GM10266 (cell line): ENCODE measurements around the gene REM2.
A peak's percentile ranks its signal among the peaks of the same experiment; 100 is the strongest.

Source experiments
- DNase-seq: peaks from one replicate; pipeline ENCODE4 v3.0.0; 2012; ENCODE audit errors: extremely low spot score
- TF ChIP-seq, protein P1 (sequence below): IDR thresholded peaks from 2 replicates; pipeline ENCODE4 v1.5.1; 2012; ENCODE audit warnings: mild to moderate bottlenecking, low read depth; ENCODE audit not compliant: control insufficient read depth, insufficient read depth; ENCODE audit errors: missing control alignments

REM2 gene

DNA sequence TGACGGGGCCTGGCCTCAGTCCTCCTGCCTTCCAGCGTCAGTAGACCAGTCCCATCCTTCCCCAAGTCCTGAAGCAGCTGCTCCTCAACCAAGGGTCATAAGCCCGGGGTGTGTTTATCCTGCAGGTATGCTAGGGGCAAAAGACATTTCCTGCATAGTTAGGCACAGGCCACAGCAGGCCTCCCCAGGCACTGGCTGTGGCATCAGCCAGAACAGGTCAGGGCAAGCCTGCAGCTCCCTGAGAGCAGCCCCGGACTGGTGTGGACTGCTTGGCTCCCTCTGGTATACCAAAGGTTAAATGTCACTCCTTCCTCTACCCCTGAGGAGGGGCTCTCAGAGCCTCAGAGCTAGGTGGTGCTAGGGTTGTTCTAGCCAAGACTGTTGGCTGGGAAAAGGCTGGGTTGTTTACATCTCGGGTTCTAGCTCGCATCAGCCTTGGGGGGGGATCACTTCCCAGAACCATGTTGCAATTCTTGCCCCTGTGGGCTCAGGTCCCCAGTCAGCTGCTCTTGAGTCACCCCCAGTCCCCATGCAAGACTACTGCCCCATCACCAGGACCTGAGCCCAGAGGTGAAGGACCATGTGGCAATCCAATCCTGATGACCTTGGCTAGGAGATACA is 43.8 kb upstream of the REM2 start:
- DNase-seq: no peak
- TF ChIP-seq, protein P1, sequence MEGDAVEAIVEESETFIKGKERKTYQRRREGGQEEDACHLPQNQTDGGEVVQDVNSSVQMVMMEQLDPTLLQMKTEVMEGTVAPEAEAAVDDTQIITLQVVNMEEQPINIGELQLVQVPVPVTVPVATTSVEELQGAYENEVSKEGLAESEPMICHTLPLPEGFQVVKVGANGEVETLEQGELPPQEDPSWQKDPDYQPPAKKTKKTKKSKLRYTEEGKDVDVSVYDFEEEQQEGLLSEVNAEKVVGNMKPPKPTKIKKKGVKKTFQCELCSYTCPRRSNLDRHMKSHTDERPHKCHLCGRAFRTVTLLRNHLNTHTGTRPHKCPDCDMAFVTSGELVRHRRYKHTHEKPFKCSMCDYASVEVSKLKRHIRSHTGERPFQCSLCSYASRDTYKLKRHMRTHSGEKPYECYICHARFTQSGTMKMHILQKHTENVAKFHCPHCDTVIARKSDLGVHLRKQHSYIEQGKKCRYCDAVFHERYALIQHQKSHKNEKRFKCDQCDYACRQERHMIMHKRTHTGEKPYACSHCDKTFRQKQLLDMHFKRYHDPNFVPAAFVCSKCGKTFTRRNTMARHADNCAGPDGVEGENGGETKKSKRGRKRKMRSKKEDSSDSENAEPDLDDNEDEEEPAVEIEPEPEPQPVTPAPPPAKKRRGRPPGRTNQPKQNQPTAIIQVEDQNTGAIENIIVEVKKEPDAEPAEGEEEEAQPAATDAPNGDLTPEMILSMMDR: no peak

DNA sequence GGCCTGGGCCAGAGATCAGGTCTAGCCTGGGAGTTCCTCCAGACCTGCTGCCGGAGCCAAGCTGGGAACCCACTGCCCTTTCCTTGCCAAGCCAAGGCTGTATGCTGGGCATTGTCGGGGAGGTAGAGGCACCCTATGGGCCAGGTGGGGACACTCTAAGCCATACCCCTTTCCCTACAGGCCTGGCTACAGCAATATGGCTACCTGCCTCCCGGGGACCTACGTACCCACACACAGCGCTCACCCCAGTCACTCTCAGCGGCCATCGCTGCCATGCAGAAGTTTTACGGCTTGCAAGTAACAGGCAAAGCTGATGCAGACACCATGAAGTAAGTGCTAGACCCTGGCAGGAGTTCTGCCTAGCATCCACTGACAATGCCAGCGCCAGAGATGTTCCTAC is 41.7 kb upstream of the REM2 start:
- TF ChIP-seq, protein P1: no peak
- DNase-seq: no peak

DNA sequence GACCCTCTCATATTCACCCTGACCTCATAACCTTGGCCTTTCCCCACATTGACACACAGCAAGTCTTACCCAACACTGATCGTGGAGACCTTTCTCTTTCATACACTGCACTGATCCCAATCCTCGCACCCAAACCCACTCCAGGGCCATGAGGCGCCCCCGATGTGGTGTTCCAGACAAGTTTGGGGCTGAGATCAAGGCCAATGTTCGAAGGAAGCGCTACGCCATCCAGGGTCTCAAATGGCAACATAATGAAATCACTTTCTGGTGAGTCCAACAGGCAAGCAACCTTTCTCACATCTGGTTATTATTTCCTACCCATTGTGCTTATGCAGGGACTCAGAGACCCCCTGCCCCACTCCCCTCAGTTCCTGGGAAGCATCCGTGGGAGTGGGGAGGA is 41.3 kb upstream of the REM2 start:
- TF ChIP-seq, protein P1: no peak

DNA sequence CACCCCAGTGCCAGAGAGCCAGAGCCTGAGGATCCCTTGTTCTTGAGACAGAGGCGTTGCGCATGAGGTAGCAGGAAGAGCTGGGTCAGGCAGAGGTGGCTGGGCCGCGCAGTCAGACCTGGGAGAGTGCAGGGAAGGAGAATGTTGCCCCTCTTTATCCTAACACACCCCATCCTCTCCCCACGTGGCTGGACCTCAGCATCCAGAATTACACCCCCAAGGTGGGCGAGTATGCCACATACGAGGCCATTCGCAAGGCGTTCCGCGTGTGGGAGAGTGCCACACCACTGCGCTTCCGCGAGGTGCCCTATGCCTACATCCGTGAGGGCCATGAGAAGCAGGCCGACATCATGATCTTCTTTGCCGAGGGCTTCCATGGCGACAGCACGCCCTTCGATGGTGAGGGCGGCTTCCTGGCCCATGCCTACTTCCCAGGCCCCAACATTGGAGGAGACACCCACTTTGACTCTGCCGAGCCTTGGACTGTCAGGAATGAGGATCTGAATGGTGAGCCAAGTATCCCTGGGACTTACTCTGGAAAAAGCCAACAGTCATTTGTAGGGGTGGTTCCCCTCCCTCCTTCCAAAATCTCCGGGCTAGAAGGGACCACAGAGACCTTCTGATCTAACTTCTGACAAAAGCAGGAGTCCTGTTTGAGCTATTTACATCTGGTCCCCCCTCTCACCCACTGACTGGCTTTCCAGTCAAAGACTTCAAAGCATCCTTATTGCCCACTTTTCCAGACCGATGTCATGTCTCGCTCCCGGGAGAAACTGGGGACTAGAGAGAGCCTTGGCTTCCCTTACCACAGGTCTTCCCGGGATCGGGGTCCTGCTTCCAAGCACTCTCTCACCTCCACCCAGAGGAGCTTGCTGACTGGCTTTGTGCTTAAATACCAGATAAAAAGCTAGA is 40.6 kb upstream of the REM2 start:
- TF ChIP-seq, protein P1: no peak
- no peak for DNase-seq

More for the DNA sequence above, 41.3 kb upstream of the REM2 start:
- DNase-seq: no peak

DNA sequence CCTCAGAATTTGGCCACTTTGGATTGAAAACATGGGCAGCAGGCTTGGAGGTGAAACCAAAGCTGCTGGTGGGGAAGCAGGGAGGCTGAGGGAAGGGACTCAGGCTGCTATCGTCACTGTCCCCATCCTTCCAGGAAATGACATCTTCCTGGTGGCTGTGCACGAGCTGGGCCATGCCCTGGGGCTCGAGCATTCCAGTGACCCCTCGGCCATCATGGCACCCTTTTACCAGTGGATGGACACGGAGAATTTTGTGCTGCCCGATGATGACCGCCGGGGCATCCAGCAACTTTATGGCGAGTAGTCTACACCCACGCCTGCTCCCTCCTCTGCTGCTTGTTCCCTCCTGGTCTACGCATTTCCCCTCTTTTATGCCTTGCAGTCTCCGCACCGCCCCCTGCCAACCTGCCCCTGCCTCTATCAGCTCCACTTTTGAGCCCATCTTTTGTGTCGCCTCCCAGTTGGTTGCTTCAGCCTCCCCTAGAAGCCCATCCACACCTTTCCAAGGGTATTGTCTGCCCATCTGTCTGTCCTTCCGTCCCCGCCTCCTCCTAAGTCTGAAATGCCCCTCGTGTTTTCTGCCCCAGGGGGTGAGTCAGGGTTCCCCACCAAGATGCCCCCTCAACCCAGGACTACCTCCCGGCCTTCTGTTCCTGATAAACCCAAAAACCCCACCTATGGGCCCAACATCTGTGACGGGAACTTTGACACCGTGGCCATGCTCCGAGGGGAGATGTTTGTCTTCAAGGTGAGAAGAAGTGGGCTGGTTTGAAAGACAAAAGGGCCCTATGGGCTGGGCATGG is 39.7 kb upstream of the REM2 start:
- no peak for DNase-seq
- TF ChIP-seq, protein P1: no peak

DNA sequence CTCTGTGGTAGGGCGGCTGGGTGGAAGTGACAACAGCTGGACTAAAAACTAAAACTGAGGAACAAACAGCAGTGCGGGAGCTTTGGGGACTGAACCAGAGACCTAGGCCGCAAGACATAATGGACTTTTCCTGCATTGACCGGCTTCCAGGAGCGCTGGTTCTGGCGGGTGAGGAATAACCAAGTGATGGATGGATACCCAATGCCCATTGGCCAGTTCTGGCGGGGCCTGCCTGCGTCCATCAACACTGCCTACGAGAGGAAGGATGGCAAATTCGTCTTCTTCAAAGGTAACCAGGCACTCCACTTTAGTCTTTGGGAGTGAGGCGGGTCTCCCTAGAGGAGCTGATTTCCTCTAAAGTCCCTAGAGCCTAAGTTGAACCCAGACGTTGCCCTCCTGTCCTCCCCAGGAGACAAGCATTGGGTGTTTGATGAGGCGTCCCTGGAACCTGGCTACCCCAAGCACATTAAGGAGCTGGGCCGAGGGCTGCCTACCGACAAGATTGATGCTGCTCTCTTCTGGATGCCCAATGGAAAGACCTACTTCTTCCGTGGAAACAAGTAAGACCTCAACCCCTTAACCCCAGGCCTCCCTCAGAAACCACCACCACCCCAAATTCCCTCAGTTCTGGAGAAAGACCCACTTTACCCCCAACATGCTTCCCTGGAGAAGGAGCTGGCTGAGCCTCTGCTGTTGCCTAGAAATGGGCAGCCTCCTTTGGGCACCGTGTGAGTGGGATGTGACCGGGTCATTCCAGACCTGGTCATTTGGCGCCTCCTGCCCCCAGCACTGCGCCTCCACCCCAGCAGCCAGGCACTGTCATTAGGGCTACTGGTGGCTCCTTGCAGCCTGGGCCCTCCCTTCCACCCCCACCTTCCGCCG is 38.6 kb upstream of the REM2 start:
- TF ChIP-seq, protein P1: peak; percentile 6
- no peak for DNase-seq
